ENCODE measurements around the gene MYOC. TPM values are rescaled to one million over a fixed set of nuclear protein-coding genes. Genes with fewer than 3 reads are reported as not detected.
"Not testable (repeated sequence)": the region's sequence is repeated elsewhere in the genome, so short reads cannot be mapped to it uniquely, and the experiment has no call there.

Gene MYOC
- total RNA-seq, 1 donor from 2014 or later = not detected

GRCh38 chr1:171623651-171624331 lies 28.7 kb downstream of the MYOC start:
- TF ChIP-seq, protein P1, sequence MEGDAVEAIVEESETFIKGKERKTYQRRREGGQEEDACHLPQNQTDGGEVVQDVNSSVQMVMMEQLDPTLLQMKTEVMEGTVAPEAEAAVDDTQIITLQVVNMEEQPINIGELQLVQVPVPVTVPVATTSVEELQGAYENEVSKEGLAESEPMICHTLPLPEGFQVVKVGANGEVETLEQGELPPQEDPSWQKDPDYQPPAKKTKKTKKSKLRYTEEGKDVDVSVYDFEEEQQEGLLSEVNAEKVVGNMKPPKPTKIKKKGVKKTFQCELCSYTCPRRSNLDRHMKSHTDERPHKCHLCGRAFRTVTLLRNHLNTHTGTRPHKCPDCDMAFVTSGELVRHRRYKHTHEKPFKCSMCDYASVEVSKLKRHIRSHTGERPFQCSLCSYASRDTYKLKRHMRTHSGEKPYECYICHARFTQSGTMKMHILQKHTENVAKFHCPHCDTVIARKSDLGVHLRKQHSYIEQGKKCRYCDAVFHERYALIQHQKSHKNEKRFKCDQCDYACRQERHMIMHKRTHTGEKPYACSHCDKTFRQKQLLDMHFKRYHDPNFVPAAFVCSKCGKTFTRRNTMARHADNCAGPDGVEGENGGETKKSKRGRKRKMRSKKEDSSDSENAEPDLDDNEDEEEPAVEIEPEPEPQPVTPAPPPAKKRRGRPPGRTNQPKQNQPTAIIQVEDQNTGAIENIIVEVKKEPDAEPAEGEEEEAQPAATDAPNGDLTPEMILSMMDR (IDR thresholded peaks at IDR 0.05; ENCODE audit: insufficient read depth, low read length, poor library complexity, severe bottlenecking) = no peak
- H3K27me3 ChIP-seq (ENCODE audit: control insufficient read depth, insufficient read depth, low read length) = peaks cover 2% of the 10 kb centered on the region
- DNase-seq (ENCODE audit: low read depth) = no peak

GRCh38 chr1:171622152-171622462 lies 30.4 kb downstream of the MYOC start, which contains the start of gene MYOCOS:
TSS of gene MYOCOS (plus strand) at chr1:171622243. CDS start at chr1:171623884, 1,641 bp downstream.
- TF ChIP-seq, protein P1 (IDR thresholded peaks at IDR 0.05; ENCODE audit: insufficient read depth, low read length, poor library complexity, severe bottlenecking) = no peak
- H3K27me3 ChIP-seq (ENCODE audit: control insufficient read depth, insufficient read depth, low read length) = peaks cover 3% of the 10 kb centered on the region

More at GRCh38 chr1:171623651-171624331, 28.7 kb downstream of the MYOC start:
- Histone ChIP-seq H3K4me3 (ENCODE audit: low read depth, low read length) (no peak overlapping the region), H3K36me3 (ENCODE audit: control insufficient read depth, insufficient read depth, low read length) (no peaks in the 10 kb centered on the region)

GRCh38 chr1:171616586-171616985 lies 35.9 kb downstream of the MYOC start:
- Histone ChIP-seq H3K36me3 (ENCODE audit: control insufficient read depth, insufficient read depth, low read length) (no peaks in the 10 kb centered on the region), H3K4me3 (ENCODE audit: low read depth, low read length) (no peak overlapping the region), H3K27me3 (ENCODE audit: control insufficient read depth, insufficient read depth, low read length) (peaks cover 3% of the 10 kb centered on the region)
- DNase-seq (ENCODE audit: low read depth) = no peak
- TF ChIP-seq, protein P1 (IDR thresholded peaks at IDR 0.05; ENCODE audit: insufficient read depth, low read length, poor library complexity, severe bottlenecking) = no peak

More at GRCh38 chr1:171622152-171622462, 30.4 kb downstream of the MYOC start, which contains the start of gene MYOCOS:
- Histone ChIP-seq H3K4me3 (ENCODE audit: low read depth, low read length) (no peak within 1 kb of the TSS), H3K36me3 (ENCODE audit: control insufficient read depth, insufficient read depth, low read length) (no peaks in the 10 kb centered on the region)
- DNase-seq (ENCODE audit: low read depth) = no peak

- DNase-seq (ENCODE audit: low read depth); H3K4me3 ChIP-seq (ENCODE audit: low read depth, low read length); H3K36me3 ChIP-seq (ENCODE audit: control insufficient read depth, insufficient read depth, low read length); H3K27me3 ChIP-seq (ENCODE audit: control insufficient read depth, insufficient read depth, low read length): not testable (repeated sequence)
Observed at GRCh38 chr1:171615122-171615906, 37.2 kb downstream of the MYOC start.

- DNase-seq (ENCODE audit: low read depth) = no peak
- peaks cover 3% of the 10 kb centered on the region for H3K27me3 ChIP-seq (ENCODE audit: control insufficient read depth, insufficient read depth, low read length)
- H3K36me3 ChIP-seq (ENCODE audit: control insufficient read depth, insufficient read depth, low read length) = no peaks in the 10 kb centered on the region
- TF ChIP-seq, protein P1 (IDR thresholded peaks at IDR 0.05; ENCODE audit: insufficient read depth, low read length, poor library complexity, severe bottlenecking) = no peak
- H3K4me3 ChIP-seq (ENCODE audit: low read depth, low read length) = no peak overlapping the region
Observed at GRCh38 chr1:171613282-171613681, 39.2 kb downstream of the MYOC start.

- TF ChIP-seq, protein P1 (IDR thresholded peaks at IDR 0.05; ENCODE audit: insufficient read depth, low read length, poor library complexity, severe bottlenecking) = no peak
- H3K36me3 ChIP-seq (ENCODE audit: control insufficient read depth, insufficient read depth, low read length) = no peaks in the 10 kb centered on the region
- no peaks in the 10 kb centered on the region for H3K27me3 ChIP-seq (ENCODE audit: control insufficient read depth, insufficient read depth, low read length)
- no peak for DNase-seq (ENCODE audit: low read depth)
- no peak overlapping the region for H3K4me3 ChIP-seq (ENCODE audit: low read depth, low read length)
Observed at GRCh38 chr1:171611306-171611705, 41.2 kb downstream of the MYOC start.

All from kidney epithelial cell (primary cell).